Thymus (tissue), 11 donors: ENCODE results near the gene SLAIN2. TPM values are rescaled to one million over a fixed set of nuclear protein-coding genes. Genes with fewer than 3 reads are reported as not detected.
A peak's percentile ranks its signal among the peaks of the same experiment; 100 is the strongest.
"Not testable (repeated sequence)": the region's sequence is repeated elsewhere in the genome, so short reads cannot be mapped to it uniquely, and the experiment has no call there.

Experiments
- DNase-seq, 9 donors: peaks; one replicate each; pipeline ENCODE4 v3.0.0-alpha.2; 2013; ENCODE audit warnings: low spot score in 9 of 9, low read depth in 6 of 9, missing footprints in 1 of 9
- H3K27ac ChIP-seq, 2 donors: one replicate each; pipeline ENCODE4 v1.5.1; 2013; ENCODE audit warnings: control low read depth in 1 of 2, low read depth in 1 of 2, low read length in 1 of 2, mild to moderate bottlenecking in 1 of 2, moderate library complexity in 1 of 2
- H3K27me3 ChIP-seq, 2 donors: one replicate each; pipeline ENCODE4 v1.5.1; 2013; ENCODE audit warnings: low read length in 1 of 2; ENCODE audit not compliant: control insufficient read depth in 2 of 2, insufficient read depth in 1 of 2
- H3K36me3 ChIP-seq, 2 donors: one replicate each; pipeline ENCODE4 v1.5.1; 2013; ENCODE audit warnings: low read length in 1 of 2, mild to moderate bottlenecking in 1 of 2, moderate library complexity in 1 of 2; ENCODE audit not compliant: control insufficient read depth in 2 of 2, insufficient read depth in 2 of 2
- H3K4me1 ChIP-seq, 2 donors: one replicate each; pipeline ENCODE4 v1.5.1; 2013; ENCODE audit warnings: low read length in 2 of 2; ENCODE audit not compliant: control insufficient read depth in 2 of 2, insufficient read depth in 2 of 2
- H3K4me3 ChIP-seq, 2 donors: one replicate each; pipeline ENCODE4 v1.5.1; 2013; ENCODE audit warnings: low read length in 2 of 2, control low read depth in 1 of 2, mild to moderate bottlenecking in 1 of 2
- H3K9me3 ChIP-seq, 2 donors: one replicate each; pipeline ENCODE4 v1.5.1; 2013; ENCODE audit warnings: low read length in 1 of 2, mild to moderate bottlenecking in 1 of 2; ENCODE audit not compliant: control insufficient read depth in 2 of 2, insufficient read depth in 1 of 2
- WGBS: extraction: QIAGEN DNeasy Blood & Tissue Kit; methylation state at CpG from one replicate; pipeline ENCODE4 v1.1.7; 2013; 5-methylcytosine and 5-hydroxymethylcytosine counted together
- polyA plus RNA-seq: library from polyadenylated mRNA; stranded (reverse); fragments of 200-250 nt; gene quantifications from one replicate; pipeline ENCODE4 v1.2.3, GENCODE V29; 2013
- total RNA-seq: library from RNA; stranded (reverse); fragments of 120-200 nt; gene quantifications from one replicate; pipeline ENCODE4 v1.2.4, GENCODE V29; 2013
- donor health status: healthy.

The SLAIN2 gene
- total and polyA plus RNA-seq, 2 donors: 21.2 to 22.1 TPM

DNA sequence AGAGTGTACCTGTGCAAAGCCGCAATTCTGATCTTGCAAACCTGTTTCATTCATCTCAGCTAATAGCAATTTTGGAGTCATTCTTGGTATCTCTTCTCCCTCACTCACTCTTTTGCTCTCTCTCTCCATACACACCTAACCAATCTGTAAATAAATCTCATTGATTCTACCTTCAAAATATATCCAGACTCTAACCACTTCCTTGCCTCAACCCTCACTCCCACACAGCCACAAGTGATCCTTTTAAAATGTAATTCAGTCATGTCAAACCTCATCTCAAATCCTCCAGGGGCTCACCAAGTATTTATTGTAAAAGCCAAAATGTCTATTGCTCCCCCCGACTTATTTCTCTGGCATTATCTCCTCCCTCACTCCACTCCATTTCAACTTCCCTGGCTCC, 90.1 kb downstream of the SLAIN2 start:
- no peaks in the 10 kb centered on the region for H3K36me3 ChIP-seq
- WGBS: 88% methylated on average over 2 of the region's 2 CpGs
- no peak overlapping the region for H3K4me3 ChIP-seq
- H3K27ac ChIP-seq: no peak overlapping the region
- no peaks in the 10 kb centered on the region for H3K9me3 ChIP-seq
- peak in 2 of 9 donors; percentile 7 to 31 for DNase-seq
- no peaks in the 10 kb centered on the region for H3K27me3 ChIP-seq
- H3K4me1 ChIP-seq: no peaks in the 10 kb centered on the region

DNA sequence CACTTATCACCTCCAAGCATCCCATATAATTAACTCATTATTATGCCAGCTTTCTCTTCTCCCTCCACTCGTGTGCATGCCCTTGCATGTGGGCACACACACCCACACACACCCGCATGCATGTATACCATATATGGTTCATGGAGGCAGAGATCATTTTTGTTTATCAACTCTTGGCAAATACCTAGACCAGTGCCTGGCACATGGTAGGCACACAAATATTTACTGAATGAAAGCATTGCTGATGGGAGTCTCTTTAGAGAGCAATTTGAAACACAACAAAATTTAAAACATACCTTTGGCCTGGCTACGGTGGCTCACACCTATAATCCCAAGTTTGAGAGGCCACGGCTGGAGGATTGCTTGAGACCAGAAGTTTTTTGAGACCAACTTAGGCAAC, 90.7 kb downstream of the SLAIN2 start:
- Histone ChIP-seq H3K36me3 (no peaks in the 10 kb centered on the region), H3K27me3 (no peaks in the 10 kb centered on the region), H3K27ac (no peak overlapping the region), H3K4me1 (no peaks in the 10 kb centered on the region), H3K4me3 (no peak overlapping the region), H3K9me3 (no peaks in the 10 kb centered on the region)
- WGBS: 81% methylated on average over 4 of the region's 4 CpGs
- DNase-seq: no peak

DNA sequence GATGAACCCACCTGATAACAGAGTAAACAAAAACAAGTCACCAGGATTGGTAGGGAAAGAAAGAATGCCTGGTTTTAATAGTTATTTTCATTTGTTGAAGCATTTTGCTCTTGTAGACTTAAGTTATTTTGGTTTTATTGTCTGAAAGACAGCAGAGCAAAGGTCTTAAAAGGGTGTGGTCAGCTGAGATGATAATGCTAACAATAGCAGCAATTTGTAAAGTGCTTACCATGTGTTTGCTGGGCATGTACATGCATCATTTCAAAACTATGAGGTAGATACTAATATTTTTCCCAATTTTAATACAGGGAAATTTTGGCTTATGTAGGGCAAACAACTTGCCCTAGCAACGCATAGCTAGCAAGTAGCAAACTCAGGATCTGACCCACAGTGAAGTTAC, 95.0 kb downstream of the SLAIN2 start:
- 93% methylated on average over 1 of the region's 1 CpG for whole genome bisulfite sequencing
- DNase-seq: no peak
- Histone ChIP-seq H3K4me3 (no peak overlapping the region), H3K36me3 (no peaks in the 10 kb centered on the region), H3K27ac (no peak overlapping the region), H3K9me3 (no peaks in the 10 kb centered on the region), H3K4me1 (no peaks in the 10 kb centered on the region), H3K27me3 (no peaks in the 10 kb centered on the region)

DNA sequence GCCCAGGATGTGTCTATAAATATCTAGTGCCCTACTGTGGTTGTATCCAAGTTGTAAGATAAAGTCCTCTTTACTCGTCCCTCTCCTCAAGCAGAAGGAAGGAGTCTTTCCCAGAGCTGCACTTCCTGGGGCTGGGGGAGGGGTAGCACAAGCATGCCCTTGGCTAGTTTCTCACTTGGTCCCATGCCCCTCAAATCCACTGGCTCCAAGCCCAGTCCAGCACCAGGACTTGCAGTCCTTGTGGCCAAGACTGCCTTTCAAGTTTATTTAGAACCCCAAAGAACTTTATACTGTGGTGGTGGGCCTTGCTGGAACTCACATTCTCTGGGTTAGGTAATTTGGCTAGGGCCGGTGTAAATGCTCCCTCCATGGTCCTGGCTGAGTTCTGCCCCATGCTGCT, 98.7 kb downstream of the SLAIN2 start:
- no peak for DNase-seq
- Histone ChIP-seq H3K36me3 (no peaks in the 10 kb centered on the region), H3K27ac (no peak overlapping the region), H3K4me3 (no peak overlapping the region), H3K9me3 (no peaks in the 10 kb centered on the region), H3K4me1 (no peaks in the 10 kb centered on the region), H3K27me3 (no peaks in the 10 kb centered on the region)
- 93% methylated on average over 2 of the region's 2 CpGs for WGBS

DNA sequence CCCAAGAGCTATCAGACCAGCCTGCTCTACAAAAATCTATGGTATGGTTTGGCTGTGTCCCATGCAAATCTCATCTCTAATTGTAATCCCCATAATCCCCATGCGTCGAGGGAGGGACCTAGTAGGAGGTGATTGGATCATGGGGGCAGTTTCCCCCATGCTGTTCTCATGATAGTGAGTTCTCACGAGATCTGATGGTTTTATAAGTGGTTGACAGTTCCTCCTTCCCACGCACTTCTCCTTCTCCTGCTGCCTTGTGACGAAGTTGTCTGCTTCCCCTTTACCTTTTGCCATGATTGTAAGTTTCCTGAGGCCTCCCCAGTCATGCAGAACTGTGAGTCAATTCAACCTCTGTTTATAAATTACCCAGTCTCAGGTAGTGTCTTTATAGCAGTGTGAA, 99.6 kb downstream of the SLAIN2 start:
- not testable (repeated sequence) for DNase-seq, H3K27me3 ChIP-seq, H3K9me3 ChIP-seq, H3K27ac ChIP-seq, H3K36me3 ChIP-seq, H3K4me1 ChIP-seq, H3K4me3 ChIP-seq
- whole genome bisulfite sequencing: 84% methylated on average over 5 of the region's 5 CpGs

DNA sequence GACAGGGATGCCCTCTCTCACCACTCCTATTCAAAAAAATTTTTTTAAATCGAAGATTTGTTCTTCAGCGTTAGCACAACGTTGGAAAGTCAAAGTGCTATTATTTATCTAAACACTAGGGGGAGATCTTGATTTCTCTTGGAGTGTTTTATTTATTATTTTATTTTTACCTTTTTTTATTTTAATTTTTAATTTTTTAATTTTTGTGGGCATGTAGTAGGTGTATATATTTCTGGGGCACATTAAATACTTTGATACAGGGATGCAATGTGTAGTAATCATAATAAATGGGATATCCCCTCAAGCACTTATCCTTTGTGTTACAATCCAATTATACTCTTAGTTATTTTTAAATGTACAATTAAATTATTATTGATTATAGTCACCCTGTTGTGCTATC, 104.4 kb downstream of the SLAIN2 start:
- H3K9me3 ChIP-seq: no peaks in the 10 kb centered on the region
- no peaks in the 10 kb centered on the region for H3K36me3 ChIP-seq
- 17% methylated on average over 3 of the region's 3 CpGs for whole genome bisulfite sequencing

DNA sequence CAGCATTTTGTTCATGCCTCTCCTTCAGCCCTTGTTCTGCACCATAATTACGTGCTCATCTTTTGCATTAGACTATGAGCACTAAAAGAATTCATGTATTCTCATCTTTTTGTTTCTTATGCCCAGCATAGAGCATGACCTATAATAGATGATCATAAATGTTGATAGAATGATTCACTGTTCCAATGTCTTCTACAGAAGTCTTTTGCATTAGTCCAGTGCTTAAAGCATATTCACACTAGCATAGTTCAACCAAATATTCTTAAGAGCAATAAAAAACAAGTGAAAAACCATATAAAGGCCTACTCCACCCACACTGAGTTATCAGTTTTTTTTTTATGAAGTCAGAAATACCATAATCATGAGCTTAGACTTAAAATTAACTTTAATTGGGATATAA, 105.3 kb downstream of the SLAIN2 start:
- no peaks in the 10 kb centered on the region for H3K4me1 ChIP-seq
- H3K27me3 ChIP-seq: no peaks in the 10 kb centered on the region
- no peaks in the 10 kb centered on the region for H3K36me3 ChIP-seq
- no peak for DNase-seq
- 90% methylated on average over 1 of the region's 1 CpG for WGBS
- H3K4me3 ChIP-seq: no peak overlapping the region
- no peaks in the 10 kb centered on the region for H3K9me3 ChIP-seq
- H3K27ac ChIP-seq: no peak overlapping the region

More for the DNA sequence above, 104.4 kb downstream of the SLAIN2 start:
- Histone ChIP-seq H3K4me3 (no peak overlapping the region), H3K27ac (no peak overlapping the region), H3K27me3 (no peaks in the 10 kb centered on the region), H3K4me1 (no peaks in the 10 kb centered on the region)
- DNase-seq: peak in 1 of 9 donors; percentile 20

DNA sequence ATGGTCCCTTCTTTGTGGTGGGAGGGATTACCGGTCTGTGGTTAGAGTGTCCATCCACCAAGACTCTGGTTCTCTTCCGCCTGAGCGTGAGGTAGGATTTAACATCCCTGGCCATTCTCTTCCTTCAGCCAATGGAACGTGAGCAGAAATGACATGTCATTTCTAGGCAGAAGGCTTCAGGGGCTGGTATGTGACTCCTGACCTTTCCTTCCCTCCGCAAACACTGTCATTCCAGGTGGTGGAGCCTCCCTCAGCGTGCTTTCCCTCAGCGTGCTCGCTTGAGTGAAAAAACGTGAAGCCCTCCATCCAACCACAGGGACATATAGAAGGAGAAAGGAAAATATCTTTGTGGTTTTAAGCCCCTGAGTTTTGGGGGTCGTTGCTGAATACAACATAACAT, 107.8 kb downstream of the SLAIN2 start:
- Histone ChIP-seq H3K4me3 (no peak overlapping the region), H3K4me1 (no peaks in the 10 kb centered on the region), H3K27me3 (no peaks in the 10 kb centered on the region), H3K9me3 (no peaks in the 10 kb centered on the region), H3K27ac (no peak overlapping the region), H3K36me3 (no peaks in the 10 kb centered on the region)
- 94% methylated on average over 10 of the region's 10 CpGs for WGBS
- no peak for DNase-seq

DNA sequence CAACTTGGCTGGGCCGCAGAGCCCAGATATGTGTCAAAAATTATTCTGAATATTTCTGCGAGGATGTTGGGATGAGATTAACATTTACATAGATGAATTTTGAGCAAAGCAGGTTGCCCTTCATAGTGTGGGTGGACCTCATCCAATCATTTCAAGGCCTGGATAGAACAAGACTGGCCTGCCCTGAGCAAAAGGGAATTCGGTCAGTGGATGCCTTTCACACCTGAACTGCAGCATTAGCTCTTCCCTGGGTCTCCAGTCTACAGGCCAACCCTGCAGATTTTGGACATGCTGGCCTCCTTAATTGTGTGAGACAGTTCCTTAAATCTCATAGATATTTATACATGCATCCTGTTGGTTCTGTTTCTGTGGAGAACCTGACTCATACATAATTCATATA, 109.4 kb downstream of the SLAIN2 start:
- no peak for DNase-seq
- Histone ChIP-seq H3K4me1 (no peaks in the 10 kb centered on the region), H3K4me3 (no peak overlapping the region), H3K36me3 (no peaks in the 10 kb centered on the region), H3K27ac (no peak overlapping the region), H3K27me3 (no peaks in the 10 kb centered on the region), H3K9me3 (no peaks in the 10 kb centered on the region)
- 98% methylated on average over 3 of the region's 3 CpGs for WGBS

DNA sequence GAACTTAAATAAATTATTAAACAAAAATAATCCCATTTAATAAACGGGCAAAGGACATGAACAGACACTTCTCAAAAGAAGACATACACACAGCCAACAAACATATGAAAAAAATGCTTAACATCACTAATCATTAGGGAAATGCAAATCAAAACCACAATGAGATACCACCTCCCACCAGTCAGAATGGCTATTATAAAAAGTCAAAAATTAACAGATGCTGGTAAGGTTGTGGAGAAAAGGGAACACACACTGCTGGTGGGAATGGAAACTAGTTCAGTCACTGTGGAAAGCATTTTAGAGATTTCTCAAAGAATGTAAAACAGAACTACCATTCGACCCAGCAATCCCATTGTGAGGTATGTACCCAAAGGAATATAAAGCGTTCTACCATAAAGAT, 110.3 kb downstream of the SLAIN2 start:
- not testable (repeated sequence) for DNase-seq, H3K4me3 ChIP-seq
- WGBS: 98% methylated on average over 3 of the region's 3 CpGs

More for the DNA sequence above, 110.3 kb downstream of the SLAIN2 start:
- not testable (repeated sequence) for H3K27me3 ChIP-seq, H3K4me1 ChIP-seq, H3K27ac ChIP-seq, H3K9me3 ChIP-seq, H3K36me3 ChIP-seq
